WTC11 (cell line): Measurements from ENCODE around the gene INCA1. TPM values are rescaled to one million over a fixed set of nuclear protein-coding genes. Genes with fewer than 3 reads are reported as not detected.

Source experiments
- ATAC-seq: fragments of 200-7000 bp; cut with Tn5 transposase; 2 replicates; pipeline ENCODE4 v1.10.0; 2021; ENCODE audit warnings: mild to moderate bottlenecking, moderate library complexity
- CTCF ChIA-PET: fragments of 300-600 bp; sonication (Branson Sonifier 250); formaldehyde crosslinking; loops from one replicate; lab custom pipeline; 2021; ENCODE audit warnings: antibody characterized with exemption; lab: Charles Lee
- POLR2A ChIA-PET: fragments of 350-600 bp; sonication (Branson Sonifier 250); formaldehyde crosslinking; loops from one replicate; lab custom pipeline; 2021; ENCODE audit warnings: antibody characterized with exemption; lab: Charles Lee
- DNase-seq: peaks from one replicate; pipeline ENCODE4 v3.0.0; 2021; ENCODE audit warnings: low spot score
- H3K27ac Mint-ChIP-seq: 2 replicates; pipeline ENCODE4 v1.8.0; 2021; ENCODE audit warnings: mixed read lengths
- H3K27me3 Mint-ChIP-seq: 2 replicates; pipeline ENCODE4 v1.8.0; 2021; ENCODE audit warnings: low read depth, mild to moderate bottlenecking, moderate library complexity, mixed read lengths
- H3K36me3 Mint-ChIP-seq: 2 replicates; pipeline ENCODE4 v1.8.0; 2021; ENCODE audit warnings: mixed read lengths
- H3K4me1 Mint-ChIP-seq: 2 replicates; pipeline ENCODE4 v1.8.0; 2022; ENCODE audit warnings: mixed read lengths
- H3K4me3 Mint-ChIP-seq: 2 replicates; pipeline ENCODE4 v1.8.0; 2021; ENCODE audit warnings: mild to moderate bottlenecking, moderate library complexity, mixed read lengths
- H3K9me3 Mint-ChIP-seq: 2 replicates; pipeline ENCODE4 v1.8.0; 2021; ENCODE audit warnings: mixed read lengths
- CREB1 ChIP-seq: sonication (generic); formaldehyde crosslinking; IDR thresholded peaks from 2 replicates; pipeline ENCODE4 v1.8.0; 2023; ENCODE audit warnings: mild to moderate bottlenecking, missing genetic modification reagents
- GABPB1 ChIP-seq: sonication (generic); formaldehyde crosslinking; IDR thresholded peaks from 2 replicates; pipeline ENCODE4 v1.8.1; 2023; ENCODE audit warnings: mild to moderate bottlenecking, missing genetic modification reagents
- JUN ChIP-seq: sonication (generic); formaldehyde crosslinking; IDR thresholded peaks from 2 replicates; pipeline ENCODE4 v1.8.0; 2023; ENCODE audit warnings: mild to moderate bottlenecking, missing genetic modification reagents
- NFYB ChIP-seq: sonication (generic); formaldehyde crosslinking; conservative IDR thresholded peaks from 2 replicates; pipeline ENCODE4 v1.8.0; 2022; ENCODE audit warnings: low read depth, missing genetic modification reagents
- NR1H2 ChIP-seq: sonication (generic); formaldehyde crosslinking; IDR thresholded peaks from 2 replicates; pipeline ENCODE4 v1.9.0; 2021; ENCODE audit warnings: mild to moderate bottlenecking, moderate library complexity, missing genetic modification reagents
- TCF7 ChIP-seq: sonication (generic); formaldehyde crosslinking; IDR thresholded peaks from 2 replicates; pipeline ENCODE4 v1.8.0; 2022; ENCODE audit warnings: mild to moderate bottlenecking, low read depth, missing genetic modification reagents, moderate library complexity
- TEAD4 ChIP-seq: sonication (generic); formaldehyde crosslinking; IDR thresholded peaks from 2 replicates; pipeline ENCODE4 v1.8.0; 2022; ENCODE audit warnings: mild to moderate bottlenecking, missing genetic modification reagents
- TP53 ChIP-seq: sonication (generic); formaldehyde crosslinking; IDR thresholded peaks from 2 replicates; pipeline ENCODE4 v1.8.1; 2023; ENCODE audit warnings: mild to moderate bottlenecking, missing genetic modification reagents
- ZNF396 ChIP-seq: fragments of 250-450 bp; sonication (Bioruptor Pico); IDR thresholded peaks from 2 replicates; pipeline ENCODE4 v1.8.0; 2021; ENCODE audit warnings: mild to moderate bottlenecking, moderate library complexity, borderline replicate concordance
- total RNA-seq: library from RNA; stranded (reverse); gene quantifications from 3 replicates; pipeline ENCODE4 v1.2.3, GENCODE V29; 2021
- TF ChIP-seq, protein P1 (sequence below): sonication (generic); formaldehyde crosslinking; IDR thresholded peaks from 2 replicates; pipeline ENCODE4 v1.8.1; 2022; ENCODE audit warnings: missing genetic modification reagents, borderline replicate concordance
- TF ChIP-seq, protein P2 (sequence below): sonication (generic); formaldehyde crosslinking; IDR thresholded peaks from 2 replicates; pipeline ENCODE4 v1.8.0; 2023; ENCODE audit warnings: missing genetic modification reagents, mild to moderate bottlenecking, borderline replicate concordance
- TF ChIP-seq, protein P3 (sequence below): sonication (generic); formaldehyde crosslinking; IDR thresholded peaks from 2 replicates; pipeline ENCODE4 v1.8.1; 2022; ENCODE audit warnings: low read depth, mild to moderate bottlenecking, moderate library complexity, missing genetic modification reagents, borderline replicate concordance
- TF ChIP-seq, protein P4 (sequence below): sonication (generic); formaldehyde crosslinking; IDR thresholded peaks from 2 replicates; pipeline ENCODE4 v1.8.0; 2023; ENCODE audit warnings: mild to moderate bottlenecking, missing genetic modification reagents
- TF ChIP-seq, protein P5 (sequence below): sonication (generic); formaldehyde crosslinking; IDR thresholded peaks from 2 replicates; pipeline ENCODE4 v1.8.0; 2022; ENCODE audit warnings: mild to moderate bottlenecking, missing genetic modification reagents
- TF ChIP-seq, protein P6 (sequence below): sonication (generic); formaldehyde crosslinking; IDR thresholded peaks from 2 replicates; pipeline ENCODE4 v1.8.1; 2022; ENCODE audit warnings: low read depth, missing genetic modification reagents, borderline replicate concordance

The INCA1 gene
- total RNA-seq, 1 experiment from 2014 or later: 0.61 TPM

DNA sequence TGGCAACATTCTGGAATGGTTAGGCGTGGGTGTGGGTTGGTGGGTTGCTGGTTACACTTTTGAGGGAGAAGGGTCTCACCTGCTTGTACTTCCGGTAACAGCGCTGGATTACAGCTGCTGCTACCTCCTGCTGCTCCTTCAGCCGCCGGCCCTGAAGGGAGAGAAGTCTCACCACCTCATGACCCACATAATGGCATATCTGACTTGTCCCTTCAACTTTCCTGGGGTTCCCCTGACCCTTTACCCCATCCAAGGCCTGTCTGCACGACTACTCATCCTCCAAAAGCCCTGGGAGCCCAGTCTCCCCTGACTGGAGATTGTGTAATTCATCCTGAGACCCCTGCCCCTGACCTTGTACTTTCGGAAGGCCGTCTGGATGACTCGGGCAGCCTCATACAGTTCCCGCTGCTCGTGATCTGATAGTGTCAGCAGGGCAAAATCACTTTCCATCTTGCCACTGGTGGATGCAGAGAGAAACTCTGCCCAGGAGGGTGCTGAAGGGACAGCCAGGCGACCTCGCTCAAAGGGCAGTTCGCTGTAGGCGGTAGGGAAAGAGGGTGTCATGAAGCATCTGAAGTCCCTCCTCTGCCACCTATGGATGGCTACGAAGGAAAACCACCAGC lies 27.7 kb downstream of the INCA1 start (continued):
- TF ChIP-seq, protein P1, sequence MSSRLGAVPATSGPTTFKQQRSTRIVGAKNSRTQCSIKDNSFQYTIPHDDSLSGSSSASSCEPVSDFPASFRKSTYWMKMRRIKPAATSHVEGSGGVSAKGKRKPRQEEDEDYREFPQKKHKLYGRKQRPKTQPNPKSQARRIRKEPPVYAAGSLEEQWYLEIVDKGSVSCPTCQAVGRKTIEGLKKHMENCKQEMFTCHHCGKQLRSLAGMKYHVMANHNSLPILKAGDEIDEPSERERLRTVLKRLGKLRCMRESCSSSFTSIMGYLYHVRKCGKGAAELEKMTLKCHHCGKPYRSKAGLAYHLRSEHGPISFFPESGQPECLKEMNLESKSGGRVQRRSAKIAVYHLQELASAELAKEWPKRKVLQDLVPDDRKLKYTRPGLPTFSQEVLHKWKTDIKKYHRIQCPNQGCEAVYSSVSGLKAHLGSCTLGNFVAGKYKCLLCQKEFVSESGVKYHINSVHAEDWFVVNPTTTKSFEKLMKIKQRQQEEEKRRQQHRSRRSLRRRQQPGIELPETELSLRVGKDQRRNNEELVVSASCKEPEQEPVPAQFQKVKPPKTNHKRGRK: no peak
- no peak for TF ChIP-seq NFYB (CRISPR knock-in tag)
- TF ChIP-seq, protein P2, sequence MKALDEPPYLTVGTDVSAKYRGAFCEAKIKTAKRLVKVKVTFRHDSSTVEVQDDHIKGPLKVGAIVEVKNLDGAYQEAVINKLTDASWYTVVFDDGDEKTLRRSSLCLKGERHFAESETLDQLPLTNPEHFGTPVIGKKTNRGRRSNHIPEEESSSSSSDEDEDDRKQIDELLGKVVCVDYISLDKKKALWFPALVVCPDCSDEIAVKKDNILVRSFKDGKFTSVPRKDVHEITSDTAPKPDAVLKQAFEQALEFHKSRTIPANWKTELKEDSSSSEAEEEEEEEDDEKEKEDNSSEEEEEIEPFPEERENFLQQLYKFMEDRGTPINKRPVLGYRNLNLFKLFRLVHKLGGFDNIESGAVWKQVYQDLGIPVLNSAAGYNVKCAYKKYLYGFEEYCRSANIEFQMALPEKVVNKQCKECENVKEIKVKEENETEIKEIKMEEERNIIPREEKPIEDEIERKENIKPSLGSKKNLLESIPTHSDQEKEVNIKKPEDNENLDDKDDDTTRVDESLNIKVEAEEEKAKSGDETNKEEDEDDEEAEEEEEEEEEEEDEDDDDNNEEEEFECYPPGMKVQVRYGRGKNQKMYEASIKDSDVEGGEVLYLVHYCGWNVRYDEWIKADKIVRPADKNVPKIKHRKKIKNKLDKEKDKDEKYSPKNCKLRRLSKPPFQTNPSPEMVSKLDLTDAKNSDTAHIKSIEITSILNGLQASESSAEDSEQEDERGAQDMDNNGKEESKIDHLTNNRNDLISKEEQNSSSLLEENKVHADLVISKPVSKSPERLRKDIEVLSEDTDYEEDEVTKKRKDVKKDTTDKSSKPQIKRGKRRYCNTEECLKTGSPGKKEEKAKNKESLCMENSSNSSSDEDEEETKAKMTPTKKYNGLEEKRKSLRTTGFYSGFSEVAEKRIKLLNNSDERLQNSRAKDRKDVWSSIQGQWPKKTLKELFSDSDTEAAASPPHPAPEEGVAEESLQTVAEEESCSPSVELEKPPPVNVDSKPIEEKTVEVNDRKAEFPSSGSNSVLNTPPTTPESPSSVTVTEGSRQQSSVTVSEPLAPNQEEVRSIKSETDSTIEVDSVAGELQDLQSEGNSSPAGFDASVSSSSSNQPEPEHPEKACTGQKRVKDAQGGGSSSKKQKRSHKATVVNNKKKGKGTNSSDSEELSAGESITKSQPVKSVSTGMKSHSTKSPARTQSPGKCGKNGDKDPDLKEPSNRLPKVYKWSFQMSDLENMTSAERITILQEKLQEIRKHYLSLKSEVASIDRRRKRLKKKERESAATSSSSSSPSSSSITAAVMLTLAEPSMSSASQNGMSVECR (CRISPR knock-in tag): no peak

DNA sequence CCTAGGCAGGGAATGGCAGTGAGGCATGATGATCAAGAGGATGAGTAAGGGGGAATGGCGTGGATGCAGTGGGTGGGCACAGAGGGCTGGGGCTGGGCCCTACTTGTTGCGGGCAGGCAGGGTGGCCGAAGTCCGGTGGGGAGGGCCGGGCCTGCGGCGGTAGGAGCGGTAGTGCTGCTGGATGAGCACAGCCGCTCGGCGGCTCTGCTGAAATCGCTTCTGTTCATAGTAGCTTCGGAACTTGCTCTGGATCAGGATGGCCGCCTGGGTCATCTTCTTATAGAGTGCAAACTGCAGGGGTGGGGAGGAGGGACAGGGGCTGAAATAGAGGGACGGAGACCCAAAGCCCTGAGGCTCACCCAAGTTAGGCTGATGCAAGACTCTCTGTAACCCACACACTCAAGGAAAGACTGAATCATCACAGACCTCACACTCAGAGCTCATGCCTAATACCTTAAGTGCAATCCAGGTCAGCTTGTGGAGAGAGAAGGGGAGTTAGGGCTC lies 28.2 kb downstream of the INCA1 start:
- H3K36me3 Mint-ChIP-seq: peaks cover 20% of the 10 kb centered on the region
- H3K4me3 Mint-ChIP-seq: no peak overlapping the region
- peak overlapping the region; percentile 80 for H3K27ac Mint-ChIP-seq
- TF ChIP-seq TEAD4 (no peak), TCF7 (CRISPR knock-in tag) (no peak), ZNF396 (CRISPR knock-in tag) (no peak), CREB1 (CRISPR knock-in tag) (no peak), TP53 (CRISPR knock-in tag) (no peak), GABPB1 (peak; percentile 93), NR1H2 (no peak), JUN (CRISPR knock-in tag) (no peak)
- TF ChIP-seq, protein P3, sequence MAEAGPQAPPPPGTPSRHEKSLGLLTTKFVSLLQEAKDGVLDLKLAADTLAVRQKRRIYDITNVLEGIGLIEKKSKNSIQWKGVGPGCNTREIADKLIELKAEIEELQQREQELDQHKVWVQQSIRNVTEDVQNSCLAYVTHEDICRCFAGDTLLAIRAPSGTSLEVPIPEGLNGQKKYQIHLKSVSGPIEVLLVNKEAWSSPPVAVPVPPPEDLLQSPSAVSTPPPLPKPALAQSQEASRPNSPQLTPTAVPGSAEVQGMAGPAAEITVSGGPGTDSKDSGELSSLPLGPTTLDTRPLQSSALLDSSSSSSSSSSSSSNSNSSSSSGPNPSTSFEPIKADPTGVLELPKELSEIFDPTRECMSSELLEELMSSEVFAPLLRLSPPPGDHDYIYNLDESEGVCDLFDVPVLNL (CRISPR knock-in tag): no peak
- TF ChIP-seq, protein P4, sequence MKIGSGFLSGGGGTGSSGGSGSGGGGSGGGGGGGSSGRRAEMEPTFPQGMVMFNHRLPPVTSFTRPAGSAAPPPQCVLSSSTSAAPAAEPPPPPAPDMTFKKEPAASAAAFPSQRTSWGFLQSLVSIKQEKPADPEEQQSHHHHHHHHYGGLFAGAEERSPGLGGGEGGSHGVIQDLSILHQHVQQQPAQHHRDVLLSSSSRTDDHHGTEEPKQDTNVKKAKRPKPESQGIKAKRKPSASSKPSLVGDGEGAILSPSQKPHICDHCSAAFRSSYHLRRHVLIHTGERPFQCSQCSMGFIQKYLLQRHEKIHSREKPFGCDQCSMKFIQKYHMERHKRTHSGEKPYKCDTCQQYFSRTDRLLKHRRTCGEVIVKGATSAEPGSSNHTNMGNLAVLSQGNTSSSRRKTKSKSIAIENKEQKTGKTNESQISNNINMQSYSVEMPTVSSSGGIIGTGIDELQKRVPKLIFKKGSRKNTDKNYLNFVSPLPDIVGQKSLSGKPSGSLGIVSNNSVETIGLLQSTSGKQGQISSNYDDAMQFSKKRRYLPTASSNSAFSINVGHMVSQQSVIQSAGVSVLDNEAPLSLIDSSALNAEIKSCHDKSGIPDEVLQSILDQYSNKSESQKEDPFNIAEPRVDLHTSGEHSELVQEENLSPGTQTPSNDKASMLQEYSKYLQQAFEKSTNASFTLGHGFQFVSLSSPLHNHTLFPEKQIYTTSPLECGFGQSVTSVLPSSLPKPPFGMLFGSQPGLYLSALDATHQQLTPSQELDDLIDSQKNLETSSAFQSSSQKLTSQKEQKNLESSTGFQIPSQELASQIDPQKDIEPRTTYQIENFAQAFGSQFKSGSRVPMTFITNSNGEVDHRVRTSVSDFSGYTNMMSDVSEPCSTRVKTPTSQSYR (CRISPR knock-in tag): 0 out of 2 replicates have a peak, but pooled peaks have one; percentile 24
- TF ChIP-seq, protein P5, sequence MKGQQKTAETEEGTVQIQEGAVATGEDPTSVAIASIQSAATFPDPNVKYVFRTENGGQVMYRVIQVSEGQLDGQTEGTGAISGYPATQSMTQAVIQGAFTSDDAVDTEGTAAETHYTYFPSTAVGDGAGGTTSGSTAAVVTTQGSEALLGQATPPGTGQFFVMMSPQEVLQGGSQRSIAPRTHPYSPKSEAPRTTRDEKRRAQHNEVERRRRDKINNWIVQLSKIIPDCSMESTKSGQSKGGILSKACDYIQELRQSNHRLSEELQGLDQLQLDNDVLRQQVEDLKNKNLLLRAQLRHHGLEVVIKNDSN (CRISPR knock-in tag): no peak
- TF ChIP-seq, protein P6, sequence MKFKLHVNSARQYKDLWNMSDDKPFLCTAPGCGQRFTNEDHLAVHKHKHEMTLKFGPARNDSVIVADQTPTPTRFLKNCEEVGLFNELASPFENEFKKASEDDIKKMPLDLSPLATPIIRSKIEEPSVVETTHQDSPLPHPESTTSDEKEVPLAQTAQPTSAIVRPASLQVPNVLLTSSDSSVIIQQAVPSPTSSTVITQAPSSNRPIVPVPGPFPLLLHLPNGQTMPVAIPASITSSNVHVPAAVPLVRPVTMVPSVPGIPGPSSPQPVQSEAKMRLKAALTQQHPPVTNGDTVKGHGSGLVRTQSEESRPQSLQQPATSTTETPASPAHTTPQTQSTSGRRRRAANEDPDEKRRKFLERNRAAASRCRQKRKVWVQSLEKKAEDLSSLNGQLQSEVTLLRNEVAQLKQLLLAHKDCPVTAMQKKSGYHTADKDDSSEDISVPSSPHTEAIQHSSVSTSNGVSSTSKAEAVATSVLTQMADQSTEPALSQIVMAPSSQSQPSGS: no peak
- ChIA-PET CTCF (interaction anchor here (1.0 to 3.2 kb wide), 8 partner anchors 11 to 69 kb away, joined by 3 to 49 read pairs (median 10); partner anchors contain the start of genes CAMTA2, ENO3 and INCA1), POLR2A (interaction anchor here (0.5 to 4.8 kb wide), 5 partner anchors 22 to 69 kb away, joined by 3 to 45 read pairs (median 6); partner anchors contain the start of genes PFN1, RNF167 and SLC25A11)
- DNase-seq (no peak), ATAC-seq (no peak)
- H3K27me3 Mint-ChIP-seq: peaks cover 28% of the 10 kb centered on the region
- peaks cover 31% of the 10 kb centered on the region for H3K4me1 Mint-ChIP-seq
- H3K9me3 Mint-ChIP-seq: peaks cover 13% of the 10 kb centered on the region
